Stimulated activated CD8-positive, alpha-beta memory T cell treated with anti-CD3 and anti-CD28 coated beads, Interleukin-15, amount 100 ng/mL, for 48 hours (primary cell): ENCODE data around the gene PWWP2B.
"Not testable (repeated sequence)": the region's sequence is repeated elsewhere in the genome, so short reads cannot be mapped to it uniquely, and the experiment has no call there.

ENCODE experiments used
- DNase-seq, 2 donors: peaks; one replicate each; pipeline ENCODE4 v3.0.0-alpha.2; 2020; ENCODE audit warnings: low read depth in 2 of 2

Gene PWWP2B

GRCh38 chr10:132363921-132364593 lies 32.9 kb upstream of the PWWP2B start:
- no peak for DNase-seq

GRCh38 chr10:132364594-132364970 lies 32.4 kb upstream of the PWWP2B start:
- peak in 1 of 2 donors; percentile 19 for DNase-seq

GRCh38 chr10:132365102-132365501 lies 31.9 kb upstream of the PWWP2B start:
- no peak for DNase-seq

- DNase-seq: no peak
These were observed 31.0 kb upstream of the PWWP2B start for GRCh38 chr10:132366006-132366405.

- no peak for DNase-seq
These were observed 30.5 kb upstream of the PWWP2B start for GRCh38 chr10:132366499-132366898.

- no peak for DNase-seq
These were observed 28.6 kb upstream of the PWWP2B start for GRCh38 chr10:132368391-132368790.

GRCh38 chr10:132368881-132369635 lies 27.9 kb upstream of the PWWP2B start:
- DNase-seq: no peak

- no peak for DNase-seq
These were observed 27.3 kb upstream of the PWWP2B start for GRCh38 chr10:132369636-132370185.

- no peak for DNase-seq
These were observed 26.3 kb upstream of the PWWP2B start for GRCh38 chr10:132370426-132371340.

GRCh38 chr10:132371641-132372081 lies 25.3 kb upstream of the PWWP2B start:
- no peak for DNase-seq

- DNase-seq: no peak
These were observed 24.4 kb upstream of the PWWP2B start for GRCh38 chr10:132372516-132373095.

- DNase-seq: no peak
These were observed 23.6 kb upstream of the PWWP2B start for GRCh38 chr10:132373241-132373955.

GRCh38 chr10:132374176-132374575 lies 22.8 kb upstream of the PWWP2B start:
- no peak for DNase-seq

- no peak for DNase-seq
These were observed 22.4 kb upstream of the PWWP2B start for GRCh38 chr10:132374612-132375011.

- no peak for DNase-seq
These were observed 21.7 kb upstream of the PWWP2B start for GRCh38 chr10:132375116-132375794.

GRCh38 chr10:132375795-132376297 lies 21.2 kb upstream of the PWWP2B start:
- DNase-seq: no peak

GRCh38 chr10:132376394-132376851 lies 20.6 kb upstream of the PWWP2B start:
- DNase-seq: no peak

- no peak for DNase-seq
These were observed 19.7 kb upstream of the PWWP2B start for GRCh38 chr10:132377326-132377725.

- not testable (repeated sequence) for DNase-seq
These were observed 18.0 kb upstream of the PWWP2B start for GRCh38 chr10:132379026-132379425.

- DNase-seq: not testable (repeated sequence)
These were observed 16.0 kb upstream of the PWWP2B start for GRCh38 chr10:132380986-132381385.
